HG02642 (cell line): Measurements from ENCODE around the gene ENDOV.

Experiments
- ATAC-seq: cut with Tn5 transposase; IDR thresholded peaks from one replicate; pipeline ENCODE4 v1.9.1; 2021; ENCODE audit warnings: mild to moderate bottlenecking; ENCODE audit not compliant: unreplicated experiment, poor library complexity

ENDOV gene

GRCh38 chr17:80445726-80446110 lies 30.8 kb downstream of the ENDOV start:
- no peak for ATAC-seq

- ATAC-seq, result no peak
Measured at GRCh38 chr17:80446645-80447405, 31.9 kb downstream of the ENDOV start.

GRCh38 chr17:80447790-80448189 lies 32.8 kb downstream of the ENDOV start:
- ATAC-seq, result no peak

- ATAC-seq, result no peak
Measured at GRCh38 chr17:80449194-80449929, 34.4 kb downstream of the ENDOV start.

GRCh38 chr17:80449930-80450576 lies 35.1 kb downstream of the ENDOV start:
- no peak for ATAC-seq

GRCh38 chr17:80451104-80451775 lies 36.3 kb downstream of the ENDOV start:
- no peak for ATAC-seq

- no peak for ATAC-seq
Measured at GRCh38 chr17:80452173-80452915, 37.4 kb downstream of the ENDOV start.

GRCh38 chr17:80453126-80453997 lies 38.4 kb downstream of the ENDOV start:
- ATAC-seq, result no peak

- ATAC-seq, result no peak
Measured at GRCh38 chr17:80453998-80454556, 39.1 kb downstream of the ENDOV start.

GRCh38 chr17:80454557-80455335 lies 39.8 kb downstream of the ENDOV start:
- peak; percentile 85 for ATAC-seq

- no peak for ATAC-seq
Measured at GRCh38 chr17:80455336-80455710, 40.4 kb downstream of the ENDOV start.

- ATAC-seq, result no peak
Measured at GRCh38 chr17:80455784-80456183, 40.8 kb downstream of the ENDOV start.

- ATAC-seq, result no peak
Measured at GRCh38 chr17:80456465-80457235, 41.7 kb downstream of the ENDOV start.

GRCh38 chr17:80457236-80457856 lies 42.4 kb downstream of the ENDOV start:
- no peak for ATAC-seq

GRCh38 chr17:80458016-80458415 lies 43.0 kb downstream of the ENDOV start:
- ATAC-seq, result no peak

GRCh38 chr17:80459234-80459633 lies 44.3 kb downstream of the ENDOV start:
- ATAC-seq, result no peak

GRCh38 chr17:80460429-80460834 lies 45.5 kb downstream of the ENDOV start:
- no peak for ATAC-seq
